Activated T-helper 2 cell treated with anti-CD3 and anti-CD28 coated beads, Interferon-gamma antibody, Interleukin-2, Interleukin-4, amounts not matched to agents 10 μg/mL and 5 μg/mL and 100 μg/mL, durations not matched to agents 14 hours and 24 hours and 36 hours (primary cell): Measurements from ENCODE around the gene CDR2L. TPM values are rescaled to one million over a fixed set of nuclear protein-coding genes. Genes with fewer than 3 reads are reported as not detected.

Experiments used
- DNase-seq: peaks from one replicate; pipeline ENCODE4 v3.0.0; 2021; ENCODE audit warnings: low spot score
- H3K27ac Mint-ChIP-seq: one replicate; pipeline ENCODE4 v1.8.0; 2021; ENCODE audit warnings: mixed read lengths
- H3K27me3 Mint-ChIP-seq: one replicate; pipeline ENCODE4 v1.8.0; 2021; ENCODE audit warnings: low read depth, mixed read lengths
- H3K36me3 Mint-ChIP-seq: one replicate; pipeline ENCODE4 v1.8.0; 2021; ENCODE audit warnings: low read depth, mixed read lengths
- H3K4me1 Mint-ChIP-seq: one replicate; pipeline ENCODE4 v1.8.0; 2021; ENCODE audit warnings: low read depth, mixed read lengths
- H3K4me3 Mint-ChIP-seq: one replicate; pipeline ENCODE4 v1.8.0; 2021; ENCODE audit warnings: low read depth, mild to moderate bottlenecking, moderate library complexity, mixed read lengths
- H3K9me3 Mint-ChIP-seq: one replicate; pipeline ENCODE4 v1.8.0; 2021; ENCODE audit warnings: mixed read lengths
- intact Hi-C: fragments of 100-400 bp; cut with micrococcal nuclease; formaldehyde crosslinking; loops from one replicate; pipeline ENCODE4 v1.15.1; 2023
- total RNA-seq: library from RNA; stranded (reverse); gene quantifications from 2 replicates; pipeline ENCODE4 v1.2.3, GENCODE V29; 2022

Gene CDR2L
- 2.3 and 2.4 TPM in 2 replicates for total RNA-seq

GRCh38 chr17:74987418-74987908, at the start of gene CDR2L:
Gene CDR2L, plus strand, starts transcription at chr17:74987632. Its CDS starts 412 bp downstream, at chr17:74988044.
- DNase-seq = peak; percentile 88
- intact Hi-C loops = loop anchor here (10.0 kb wide), 2 partner anchors 127 to 203 kb away; no protein-coding TSS in a partner anchor
- Mint-ChIP-seq H3K4me3 (peak within 1 kb of the TSS; percentile 83), H3K27ac (no peak within 1 kb of the TSS), H3K27me3 (peaks cover 35% of the 10 kb centered on the region), H3K9me3 (no peaks in the 10 kb centered on the region), H3K36me3 (no peaks in the 10 kb centered on the region), H3K4me1 (peaks cover 10% of the 10 kb centered on the region)

GRCh38 chr17:74938194-74938950, 49.1 kb upstream of the CDR2L start:
- intact Hi-C loops = no loop called here
- Mint-ChIP-seq H3K27ac (no peak overlapping the region), H3K4me1 (no peaks in the 10 kb centered on the region), H3K27me3 (peaks cover 53% of the 10 kb centered on the region), H3K9me3 (no peaks in the 10 kb centered on the region), H3K36me3 (no peaks in the 10 kb centered on the region), H3K4me3 (no peak overlapping the region)
- DNase-seq = no peak

- intact Hi-C loops = no loop called here
- no peaks in the 10 kb centered on the region for H3K9me3 Mint-ChIP-seq
- H3K36me3 Mint-ChIP-seq = no peaks in the 10 kb centered on the region
- peaks cover 47% of the 10 kb centered on the region for H3K27me3 Mint-ChIP-seq
- no peaks in the 10 kb centered on the region for H3K4me1 Mint-ChIP-seq
- no peak for DNase-seq
- no peak overlapping the region for H3K27ac Mint-ChIP-seq
- H3K4me3 Mint-ChIP-seq = no peak overlapping the region
Observed at GRCh38 chr17:74939534-74939933, 47.9 kb upstream of the CDR2L start.

- intact Hi-C loops = no loop called here
- H3K36me3 Mint-ChIP-seq = no peaks in the 10 kb centered on the region
- H3K9me3 Mint-ChIP-seq = no peaks in the 10 kb centered on the region
- H3K4me1 Mint-ChIP-seq = no peaks in the 10 kb centered on the region
- H3K4me3 Mint-ChIP-seq = no peak overlapping the region
- H3K27ac Mint-ChIP-seq = no peak overlapping the region
- peaks cover 42% of the 10 kb centered on the region for H3K27me3 Mint-ChIP-seq
- no peak for DNase-seq
Observed at GRCh38 chr17:74941128-74941725, 46.2 kb upstream of the CDR2L start.

- no peaks in the 10 kb centered on the region for H3K4me1 Mint-ChIP-seq
Observed at GRCh38 chr17:74943808-74944522, 43.5 kb upstream of the CDR2L start.

GRCh38 chr17:74945543-74945942, 41.9 kb upstream of the CDR2L start:
- no peak for DNase-seq
- no peaks in the 10 kb centered on the region for H3K4me1 Mint-ChIP-seq
- peaks cover 10% of the 10 kb centered on the region for H3K27me3 Mint-ChIP-seq
- H3K36me3 Mint-ChIP-seq = no peaks in the 10 kb centered on the region
- no peak overlapping the region for H3K27ac Mint-ChIP-seq
- no peak overlapping the region for H3K4me3 Mint-ChIP-seq
- intact Hi-C loops = no loop called here
- no peaks in the 10 kb centered on the region for H3K9me3 Mint-ChIP-seq

More at GRCh38 chr17:74943808-74944522, 43.5 kb upstream of the CDR2L start:
- H3K27me3 Mint-ChIP-seq = peaks cover 16% of the 10 kb centered on the region
- intact Hi-C loops = no loop called here
- no peaks in the 10 kb centered on the region for H3K36me3 Mint-ChIP-seq
- no peak overlapping the region for H3K27ac Mint-ChIP-seq
- no peak overlapping the region for H3K4me3 Mint-ChIP-seq
- no peak for DNase-seq
- no peaks in the 10 kb centered on the region for H3K9me3 Mint-ChIP-seq

- intact Hi-C loops = no loop called here
- no peak overlapping the region for H3K27ac Mint-ChIP-seq
Observed at GRCh38 chr17:74946641-74947040, 40.8 kb upstream of the CDR2L start.

GRCh38 chr17:74947041-74947754, 40.2 kb upstream of the CDR2L start:
- no peak overlapping the region for H3K4me3 Mint-ChIP-seq
- peaks cover 10% of the 10 kb centered on the region for H3K27me3 Mint-ChIP-seq
- no peaks in the 10 kb centered on the region for H3K36me3 Mint-ChIP-seq
- intact Hi-C loops = no loop called here
- H3K27ac Mint-ChIP-seq = no peak overlapping the region
- H3K4me1 Mint-ChIP-seq = no peaks in the 10 kb centered on the region
- no peaks in the 10 kb centered on the region for H3K9me3 Mint-ChIP-seq
- no peak for DNase-seq

More at GRCh38 chr17:74946641-74947040, 40.8 kb upstream of the CDR2L start:
- Mint-ChIP-seq H3K27me3 (peaks cover 10% of the 10 kb centered on the region), H3K9me3 (no peaks in the 10 kb centered on the region), H3K4me1 (no peaks in the 10 kb centered on the region), H3K4me3 (no peak overlapping the region), H3K36me3 (no peaks in the 10 kb centered on the region)
- no peak for DNase-seq

- Mint-ChIP-seq H3K4me1 (no peaks in the 10 kb centered on the region), H3K27ac (no peak overlapping the region), H3K9me3 (no peaks in the 10 kb centered on the region), H3K4me3 (no peak overlapping the region), H3K36me3 (no peaks in the 10 kb centered on the region), H3K27me3 (peaks cover 5% of the 10 kb centered on the region)
- intact Hi-C loops = no loop called here
- no peak for DNase-seq
Observed at GRCh38 chr17:74949455-74950115, 37.8 kb upstream of the CDR2L start.

GRCh38 chr17:74950207-74950606, 37.2 kb upstream of the CDR2L start:
- H3K27ac Mint-ChIP-seq = no peak overlapping the region
- no peaks in the 10 kb centered on the region for H3K36me3 Mint-ChIP-seq
- no peak overlapping the region for H3K4me3 Mint-ChIP-seq
- H3K9me3 Mint-ChIP-seq = no peaks in the 10 kb centered on the region
- no peaks in the 10 kb centered on the region for H3K4me1 Mint-ChIP-seq
- intact Hi-C loops = no loop called here
- H3K27me3 Mint-ChIP-seq = peaks cover 4% of the 10 kb centered on the region
- DNase-seq = no peak

GRCh38 chr17:74951065-74951464, 36.4 kb upstream of the CDR2L start:
- H3K4me1 Mint-ChIP-seq = no peaks in the 10 kb centered on the region
- H3K9me3 Mint-ChIP-seq = no peaks in the 10 kb centered on the region
- DNase-seq = no peak
- H3K27me3 Mint-ChIP-seq = no peaks in the 10 kb centered on the region
- H3K27ac Mint-ChIP-seq = no peak overlapping the region
- H3K36me3 Mint-ChIP-seq = no peaks in the 10 kb centered on the region
- no peak overlapping the region for H3K4me3 Mint-ChIP-seq
- intact Hi-C loops = no loop called here
